NCI-H2029 treated with DMSO at 0.1 percent for 48 hours (cell line): Measurements from ENCODE around the gene PPP6R2.

ENCODE experiments used
- DNase-seq: peaks from one replicate; lab custom pipeline; 2025; lab: John Stamatoyannopoulos, UW

Gene PPP6R2

DNA sequence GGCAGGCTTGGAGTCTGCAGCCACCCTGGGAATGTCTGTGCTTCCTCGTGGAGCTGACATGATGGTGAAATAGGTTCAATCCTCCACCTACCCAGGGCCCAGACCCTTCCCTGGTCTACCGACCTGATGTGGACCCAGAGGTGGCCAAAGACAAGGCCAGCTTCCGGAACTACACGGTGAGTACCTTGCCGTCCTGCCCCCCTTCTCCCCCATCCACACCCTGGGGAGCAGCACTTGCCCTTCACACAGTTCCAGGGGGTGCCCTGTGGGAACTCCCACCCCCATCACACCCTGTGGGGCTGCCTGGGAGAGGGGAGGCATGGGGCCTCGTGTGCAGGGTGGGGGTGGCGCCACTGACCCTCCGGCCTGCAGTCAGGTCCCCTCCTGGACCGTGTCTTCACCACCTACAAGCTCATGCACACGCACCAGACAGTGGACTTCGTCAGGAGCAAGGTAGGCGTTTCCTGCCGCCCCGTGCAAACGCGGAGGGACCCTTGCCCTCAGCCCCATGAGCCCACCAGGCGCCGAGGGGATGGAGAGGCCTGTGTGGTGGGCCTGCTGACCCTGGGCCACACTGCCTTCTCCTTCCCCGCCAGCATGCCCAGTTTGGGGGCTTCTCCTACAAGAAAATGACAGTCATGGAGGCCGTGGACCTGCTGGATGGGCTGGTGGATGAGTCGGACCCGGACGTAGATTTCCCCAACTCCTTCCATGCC is 144.3 kb downstream of the PPP6R2 start:
- DNase-seq: no peak

DNA sequence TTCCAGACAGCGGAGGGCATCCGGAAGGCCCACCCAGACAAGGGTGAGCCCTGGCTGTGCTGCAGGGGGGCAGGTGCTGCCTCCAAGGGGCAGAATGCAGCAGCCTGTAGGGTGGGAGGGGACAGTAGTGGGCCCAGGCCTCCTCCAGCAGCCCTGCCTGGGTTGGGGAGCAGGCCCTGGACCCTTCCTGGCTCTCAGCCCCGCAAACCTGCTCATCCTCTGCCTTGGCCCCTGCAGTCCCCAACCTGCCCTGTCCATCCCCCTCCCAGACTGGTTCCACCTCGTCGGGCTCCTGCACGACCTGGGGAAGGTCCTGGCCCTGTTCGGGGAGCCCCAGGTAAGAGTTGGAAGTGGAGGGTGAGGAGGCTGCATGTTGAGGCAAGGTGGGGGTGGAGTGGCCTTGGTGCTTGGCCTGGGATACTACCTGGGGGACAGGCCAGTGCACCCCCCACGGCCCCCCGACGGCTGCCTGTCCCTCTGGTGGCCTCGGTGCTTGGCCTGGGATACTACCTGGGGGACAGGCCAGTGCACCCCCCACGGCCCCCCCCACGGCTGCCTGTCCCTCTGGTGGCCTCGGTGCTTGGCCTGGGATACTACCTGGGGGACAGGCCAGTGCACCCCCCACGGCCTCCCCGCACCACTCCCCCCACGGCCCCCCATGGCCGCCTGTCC is 145.0 kb downstream of the PPP6R2 start:
- no peak for DNase-seq

DNA sequence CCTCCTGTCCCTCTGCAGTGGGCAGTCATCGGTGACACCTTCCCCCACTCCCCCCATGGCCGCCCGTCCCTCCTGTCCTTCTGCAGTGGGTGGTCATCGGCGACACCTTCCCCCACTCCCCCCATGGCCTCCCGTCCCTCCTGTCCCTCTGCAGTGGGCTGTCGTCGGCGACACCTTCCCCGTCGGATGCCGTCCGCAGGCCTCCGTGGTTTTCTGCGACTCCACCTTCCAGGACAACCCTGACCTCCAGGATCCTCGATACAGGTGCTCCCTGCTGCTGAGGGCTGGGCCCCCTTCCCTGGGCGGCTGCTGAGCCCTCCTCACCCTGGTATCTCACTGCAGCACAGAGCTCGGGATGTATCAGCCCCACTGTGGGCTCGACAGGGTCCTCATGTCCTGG is 145.8 kb downstream of the PPP6R2 start:
- DNase-seq: no peak

DNA sequence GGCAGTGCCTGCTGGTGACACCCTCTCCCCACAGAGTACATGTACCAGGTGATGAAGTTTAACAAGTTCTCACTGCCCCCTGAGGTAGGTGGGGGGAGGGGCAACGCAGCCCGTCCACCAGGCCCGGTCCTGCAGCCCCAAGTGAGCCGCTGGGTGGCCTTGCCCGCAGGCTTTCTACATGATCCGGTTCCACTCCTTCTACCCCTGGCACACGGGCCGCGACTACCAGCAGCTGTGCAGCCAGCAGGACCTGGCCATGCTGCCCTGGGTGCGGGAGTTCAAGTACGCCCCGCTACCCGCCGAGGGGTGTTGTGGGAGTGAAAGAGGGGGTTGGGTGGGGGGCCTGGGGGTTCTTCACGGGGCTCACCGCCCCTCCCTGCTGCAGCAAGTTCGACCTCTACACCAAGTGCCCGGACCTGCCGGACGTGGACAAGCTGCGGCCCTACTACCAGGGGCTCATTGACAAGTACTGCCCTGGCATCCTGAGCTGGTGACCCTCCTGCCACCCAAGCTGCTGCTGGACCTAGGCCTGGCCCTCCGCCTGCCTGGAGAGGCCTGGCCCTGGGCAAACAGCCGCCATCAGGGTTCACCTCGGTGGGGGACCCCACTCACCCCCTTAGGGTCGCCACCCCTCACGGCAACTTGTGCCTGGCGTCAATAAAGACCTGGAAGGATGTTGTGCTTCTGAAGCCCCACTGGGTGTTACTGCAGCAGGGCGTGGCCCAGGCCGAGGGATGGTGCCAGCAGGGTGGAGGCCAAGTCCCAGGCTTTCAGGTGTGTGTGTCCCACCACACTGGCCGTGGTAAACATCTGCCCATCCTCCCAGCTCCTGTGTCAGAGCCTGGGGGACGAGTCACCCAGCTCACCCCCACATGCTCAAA is 146.5 kb downstream of the PPP6R2 start:
- DNase-seq: no peak

DNA sequence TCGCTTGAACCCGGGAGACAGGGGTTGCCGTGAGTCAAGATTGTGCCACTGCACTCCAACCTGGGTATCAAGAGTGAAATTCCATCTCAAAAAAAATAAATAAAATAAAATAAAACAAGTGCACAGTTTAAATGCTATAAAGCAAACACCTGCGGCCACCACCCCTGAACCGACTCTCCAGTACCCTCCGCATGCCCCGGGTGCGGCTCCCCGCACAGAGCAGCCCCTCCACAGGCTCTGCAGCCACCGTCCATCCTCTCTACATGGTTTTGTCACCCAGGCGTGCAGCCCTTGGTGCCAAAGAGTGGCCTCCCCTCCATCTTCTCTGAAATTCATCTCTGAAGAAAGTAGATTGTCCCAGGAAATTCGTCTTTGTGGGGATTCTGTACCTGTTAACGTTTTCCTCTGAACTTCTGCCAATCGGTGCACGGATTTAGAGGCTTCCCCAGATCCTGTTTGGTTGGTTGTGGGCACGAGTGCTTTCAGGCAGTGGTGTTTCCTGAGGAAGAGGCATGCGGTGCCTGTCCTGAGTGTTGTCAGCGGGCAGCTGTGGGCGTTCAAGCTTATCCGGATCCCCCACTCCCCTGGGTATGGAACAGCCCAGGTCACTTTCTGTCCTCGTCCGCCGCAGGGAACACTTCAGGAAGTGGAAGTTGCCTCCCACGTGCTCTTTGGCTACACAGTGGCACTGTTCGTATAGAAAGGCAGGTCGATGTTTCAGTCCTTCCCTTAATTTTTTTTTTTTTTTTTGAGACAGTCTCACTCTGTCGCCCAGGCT is 147.6 kb downstream of the PPP6R2 start:
- no peak for DNase-seq
